Hematopoietic multipotent progenitor cell treated with erythropoietin and hydrocortisone succinate and interleukin-3 and kit ligand, for 4 days (in vitro differentiated cells): Measurements from ENCODE around the gene LMOD1.
"Not testable (repeated sequence)": the region's sequence is repeated elsewhere in the genome, so short reads cannot be mapped to it uniquely, and the experiment has no call there.

Source experiments
- DNase-seq: peaks from one replicate; pipeline ENCODE4 v3.0.0-alpha.2; 2015

LMOD1 gene

GRCh38 chr1:201912832-201913231 is 33.5 kb downstream of the LMOD1 start:
- DNase-seq, result no peak

GRCh38 chr1:201911826-201912571 is 34.3 kb downstream of the LMOD1 start:
- no peak for DNase-seq

GRCh38 chr1:201907621-201908020 is 38.7 kb downstream of the LMOD1 start:
- no peak for DNase-seq

- DNase-seq, result no peak
These were observed 40.0 kb downstream of the LMOD1 start for GRCh38 chr1:201906336-201906735.

- no peak for DNase-seq
These were observed 41.0 kb downstream of the LMOD1 start for GRCh38 chr1:201905234-201905890.

GRCh38 chr1:201904579-201904978 is 41.8 kb downstream of the LMOD1 start:
- DNase-seq, result no peak

- no peak for DNase-seq
These were observed 43.2 kb downstream of the LMOD1 start for GRCh38 chr1:201903135-201903534.

GRCh38 chr1:201902198-201902597 is 44.1 kb downstream of the LMOD1 start:
- no peak for DNase-seq

GRCh38 chr1:201901036-201901435 is 45.3 kb downstream of the LMOD1 start:
- not testable (repeated sequence) for DNase-seq

- DNase-seq, result no peak
These were observed 45.9 kb downstream of the LMOD1 start for GRCh38 chr1:201900476-201900875.

- DNase-seq, result no peak
These were observed 46.5 kb downstream of the LMOD1 start for GRCh38 chr1:201899683-201900429.

- peak; percentile 21 for DNase-seq
These were observed 47.4 kb downstream of the LMOD1 start for GRCh38 chr1:201898992-201899391.

GRCh38 chr1:201898240-201898894 is 48.0 kb downstream of the LMOD1 start:
- no peak for DNase-seq

GRCh38 chr1:201896951-201897391 is 49.4 kb downstream of the LMOD1 start:
- DNase-seq, result no peak

- peak; percentile 93 for DNase-seq
These were observed 50.2 kb downstream of the LMOD1 start for GRCh38 chr1:201895913-201896807.

- no peak for DNase-seq
These were observed 51.2 kb downstream of the LMOD1 start for GRCh38 chr1:201895120-201895665.

- DNase-seq, result no peak
These were observed 51.8 kb downstream of the LMOD1 start for GRCh38 chr1:201894343-201895119.

GRCh38 chr1:201893431-201893830 is 52.9 kb downstream of the LMOD1 start:
- DNase-seq, result no peak

- no peak for DNase-seq
These were observed 54.1 kb downstream of the LMOD1 start for GRCh38 chr1:201892211-201892610.

GRCh38 chr1:201891451-201892045 is 54.8 kb downstream of the LMOD1 start:
- DNase-seq, result no peak
